ENCODE measurements around the gene PRKAR1B. TPM values are rescaled to one million over a fixed set of nuclear protein-coding genes. Genes with fewer than 3 reads are reported as not detected.

Gene PRKAR1B
- total RNA-seq: 16.6 and 20.3 TPM in 2 replicates

DNA sequence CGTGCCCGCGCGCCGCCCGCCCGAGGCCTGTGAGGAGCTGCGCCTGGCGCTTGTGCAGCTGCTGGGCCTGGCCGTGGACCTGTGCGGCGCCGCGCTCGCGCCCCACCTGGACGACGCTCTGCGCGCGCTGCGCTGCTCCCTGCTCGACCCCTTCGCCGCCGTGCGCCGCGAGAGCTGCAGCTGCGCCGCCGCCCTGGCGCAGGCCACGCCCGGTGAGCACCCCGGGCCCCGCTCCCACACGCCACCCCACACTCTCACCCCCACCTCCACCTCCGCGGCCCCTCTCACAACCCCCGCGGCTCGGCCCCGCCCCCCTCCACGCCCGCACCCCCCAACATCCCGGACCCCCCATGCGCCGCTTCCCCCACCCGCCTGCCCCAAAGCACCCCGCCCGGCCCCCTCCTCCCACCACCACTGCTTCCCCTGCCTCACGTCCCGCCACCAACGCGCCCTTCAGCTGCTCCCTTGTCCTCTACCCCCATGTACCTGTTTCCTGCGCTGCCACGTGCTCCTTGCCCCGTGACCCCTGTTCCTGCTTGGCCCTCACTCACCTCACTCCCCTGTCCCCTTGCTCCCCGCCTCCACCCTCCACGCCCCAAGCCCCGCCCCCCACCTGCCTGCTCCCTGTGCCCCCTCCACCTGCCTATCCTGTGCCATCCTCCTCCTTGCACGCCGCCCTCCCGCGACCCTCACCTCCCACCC, at the start of gene PRKAR1B:
Gene PRKAR1B (minus strand): TSS at position 178 of the 702 bp plus-strand sequence. CDS start 15,776 bp downstream, outside the sequence.

DNA sequence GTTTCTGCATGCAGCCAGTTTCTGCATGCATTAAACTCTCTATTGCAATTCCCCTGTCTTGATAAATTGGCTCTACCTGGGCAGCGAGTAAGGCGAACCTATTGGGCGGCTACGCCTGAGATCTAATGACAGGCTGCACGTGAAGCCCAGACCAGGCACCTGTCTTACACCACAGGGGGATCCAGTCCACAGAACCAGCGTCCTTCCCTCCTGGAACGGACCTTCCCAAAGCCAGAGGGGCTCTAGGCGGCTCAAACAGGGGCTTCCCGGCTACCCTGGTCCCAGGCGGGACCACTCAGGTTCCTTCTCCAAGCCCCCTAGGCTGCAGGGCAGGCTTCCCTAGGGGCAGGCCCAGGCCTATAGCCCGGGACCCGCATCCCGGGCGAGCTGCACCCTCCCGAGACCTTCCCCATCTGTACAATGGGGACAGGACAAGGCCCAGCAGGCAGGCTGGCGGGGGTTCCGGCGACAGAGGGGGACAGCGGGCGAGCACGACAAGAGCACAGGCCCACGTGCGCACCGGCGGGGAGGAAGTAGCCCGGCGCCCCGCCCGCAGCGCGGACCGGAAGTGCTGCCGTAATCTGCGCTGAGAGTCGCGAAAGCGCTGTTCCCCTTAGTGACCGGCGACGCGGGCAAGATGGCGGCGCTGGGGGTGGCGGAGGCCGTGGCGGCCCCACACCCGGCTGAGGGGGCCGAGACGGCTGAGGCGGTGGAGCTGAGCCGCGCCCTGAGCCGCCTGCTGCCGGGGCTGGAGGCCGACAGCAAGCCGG, 812 bp downstream of the PRKAR1B start, which contains the start of gene DNAAF5:
Gene DNAAF5 (plus strand): TSS at position 616 of the 770 bp plus-strand sequence. CDS start 22 bp downstream, at position 638.

DNA sequence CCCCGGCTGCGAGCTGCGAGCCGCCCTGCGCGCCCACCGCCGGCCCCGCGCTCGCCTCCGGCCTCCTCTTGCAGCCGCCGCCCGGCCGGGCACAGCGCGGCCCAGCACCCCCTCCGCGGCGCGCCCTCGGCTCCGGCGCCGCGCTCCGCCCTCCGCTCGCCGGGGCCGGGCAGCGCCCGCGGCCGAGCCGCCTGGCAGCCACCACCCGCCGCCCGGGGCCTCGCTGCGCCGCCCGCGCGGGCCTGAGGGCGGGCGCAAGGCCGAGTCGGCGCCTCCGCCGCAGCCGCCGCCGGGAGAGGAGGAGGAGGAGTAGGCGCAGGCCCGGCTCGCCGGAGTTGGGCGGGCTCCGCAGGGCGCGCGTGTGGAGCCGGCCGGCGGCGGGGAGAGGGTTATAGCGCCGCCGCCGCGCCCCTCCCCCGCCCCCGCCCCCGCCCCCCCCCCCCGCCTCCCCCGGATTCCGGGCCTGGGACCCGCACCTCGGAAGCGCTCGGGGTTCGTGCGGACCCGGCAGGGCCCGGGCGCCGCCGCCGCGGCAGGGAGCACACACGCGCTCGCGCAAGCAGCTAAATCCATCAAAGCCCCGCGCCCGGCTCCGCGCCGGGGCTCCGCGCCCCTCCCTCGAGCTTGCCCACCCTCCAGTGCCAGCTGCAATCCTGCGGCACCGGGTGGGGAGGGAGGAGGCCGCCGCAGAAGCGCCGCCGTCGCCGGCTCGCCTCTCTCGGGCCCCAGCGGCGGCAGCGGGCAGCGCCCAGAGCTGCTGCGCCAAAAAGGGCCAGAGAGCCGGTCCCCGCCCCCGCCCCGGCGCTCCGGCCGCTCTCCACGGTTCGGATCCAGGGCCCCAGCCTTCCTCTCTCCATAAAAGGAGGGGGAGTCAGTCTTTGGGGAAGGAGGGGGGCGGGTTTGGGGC, 207.3 kb downstream of the PRKAR1B start, which contains the start of gene PDGFA:
Gene PDGFA (minus strand): TSS at position 363 of the 907 bp plus-strand sequence. CDS start 845 bp downstream, outside the sequence.

Other genes starting within 250 kb of the PRKAR1B start
- gene PDGFA, start 207.4 kb downstream of the PRKAR1B start, total RNA-seq: 76.9 and 90.8 TPM in 2 replicates
- 16.5 TPM in 2 replicates for gene DNAAF5, start 582 bp downstream of the PRKAR1B start, total RNA-seq
- gene SUN1, start 105.2 kb upstream of the PRKAR1B start, total RNA-seq: 122 and 169 TPM in 2 replicates
- 31.1 and 36.6 TPM in 2 replicates for gene GET4, start 149.3 kb upstream of the PRKAR1B start, total RNA-seq
- gene ADAP1, start 227.4 kb upstream of the PRKAR1B start, total RNA-seq: 0.63 and 3.6 TPM in 2 replicates
- gene COX19, start 248.3 kb upstream of the PRKAR1B start, total RNA-seq: 4.8 and 7.4 TPM in 2 replicates